ENCODE measurements around the gene MPRIP.
"Not testable (repeated sequence)": the region's sequence is repeated elsewhere in the genome, so short reads cannot be mapped to it uniquely, and the experiment has no call there.

Gene MPRIP

DNA sequence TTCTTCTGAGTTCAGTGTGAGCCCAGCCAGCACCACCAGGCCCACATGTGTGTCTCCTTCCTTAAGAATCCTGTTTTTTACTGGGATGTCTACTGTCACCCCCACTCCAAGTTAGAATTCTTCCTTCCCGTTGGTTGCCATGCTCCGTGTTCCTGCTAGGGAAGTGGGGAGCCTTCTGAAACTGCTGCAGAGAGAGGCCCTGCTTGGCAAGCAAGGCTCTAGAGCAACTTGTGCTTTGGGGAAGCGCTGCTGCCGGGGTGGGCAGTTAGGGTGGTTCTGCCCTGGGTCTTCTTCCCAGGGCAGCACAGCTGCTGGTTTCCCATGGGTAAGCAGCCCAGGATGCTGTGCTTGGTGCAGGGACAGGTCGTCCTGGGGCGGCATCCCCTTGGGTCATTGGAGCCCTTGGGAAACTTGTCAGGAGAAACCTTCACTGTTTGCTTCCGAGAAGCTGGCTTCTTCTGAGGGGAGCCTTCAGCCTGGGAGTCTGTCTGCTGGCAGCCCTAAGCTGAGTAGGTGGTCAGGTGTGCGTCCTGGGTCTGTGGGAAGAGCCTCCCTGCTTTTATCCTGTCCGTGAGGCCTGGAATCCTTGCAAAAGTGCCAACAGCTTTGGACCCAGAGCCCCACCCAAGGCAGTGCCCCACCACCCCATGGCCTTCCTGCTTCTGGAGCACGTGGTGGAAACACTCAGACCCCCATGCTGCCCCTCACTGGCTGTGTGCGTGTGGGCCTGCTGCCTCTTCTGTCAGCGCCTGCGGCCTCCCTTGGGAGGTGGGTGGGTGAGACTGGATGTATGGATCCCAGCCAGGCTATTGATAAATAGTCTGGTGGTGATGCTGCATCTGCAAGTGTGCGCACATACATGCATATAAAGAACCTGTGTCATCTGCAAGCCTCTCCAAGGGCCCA lies 92.0 kb downstream of the MPRIP start:
- DNase-seq: no peak

GRCh38 chr17:17134957-17135333 lies 92.7 kb downstream of the MPRIP start:
- no peak for DNase-seq

DNA sequence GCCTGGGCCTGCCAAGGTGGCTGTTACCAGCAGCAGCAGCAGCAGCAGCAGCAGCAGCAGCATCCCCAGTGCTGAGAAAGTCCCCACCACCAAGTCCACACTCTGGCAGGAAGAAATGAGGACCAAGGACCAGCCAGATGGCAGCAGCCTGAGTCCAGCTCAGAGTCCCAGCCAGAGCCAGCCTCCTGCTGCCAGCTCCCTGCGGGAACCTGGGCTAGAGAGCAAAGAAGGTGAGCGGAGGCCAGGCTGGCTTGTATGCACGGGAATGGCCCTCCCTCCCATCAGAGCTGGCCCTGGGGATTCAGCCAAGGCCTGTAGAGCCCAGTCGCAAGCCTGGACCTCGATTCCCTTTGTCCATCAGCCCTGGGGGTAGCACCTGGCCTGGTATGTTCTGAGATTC lies 94.0 kb downstream of the MPRIP start:
- not testable (repeated sequence) for DNase-seq

DNA sequence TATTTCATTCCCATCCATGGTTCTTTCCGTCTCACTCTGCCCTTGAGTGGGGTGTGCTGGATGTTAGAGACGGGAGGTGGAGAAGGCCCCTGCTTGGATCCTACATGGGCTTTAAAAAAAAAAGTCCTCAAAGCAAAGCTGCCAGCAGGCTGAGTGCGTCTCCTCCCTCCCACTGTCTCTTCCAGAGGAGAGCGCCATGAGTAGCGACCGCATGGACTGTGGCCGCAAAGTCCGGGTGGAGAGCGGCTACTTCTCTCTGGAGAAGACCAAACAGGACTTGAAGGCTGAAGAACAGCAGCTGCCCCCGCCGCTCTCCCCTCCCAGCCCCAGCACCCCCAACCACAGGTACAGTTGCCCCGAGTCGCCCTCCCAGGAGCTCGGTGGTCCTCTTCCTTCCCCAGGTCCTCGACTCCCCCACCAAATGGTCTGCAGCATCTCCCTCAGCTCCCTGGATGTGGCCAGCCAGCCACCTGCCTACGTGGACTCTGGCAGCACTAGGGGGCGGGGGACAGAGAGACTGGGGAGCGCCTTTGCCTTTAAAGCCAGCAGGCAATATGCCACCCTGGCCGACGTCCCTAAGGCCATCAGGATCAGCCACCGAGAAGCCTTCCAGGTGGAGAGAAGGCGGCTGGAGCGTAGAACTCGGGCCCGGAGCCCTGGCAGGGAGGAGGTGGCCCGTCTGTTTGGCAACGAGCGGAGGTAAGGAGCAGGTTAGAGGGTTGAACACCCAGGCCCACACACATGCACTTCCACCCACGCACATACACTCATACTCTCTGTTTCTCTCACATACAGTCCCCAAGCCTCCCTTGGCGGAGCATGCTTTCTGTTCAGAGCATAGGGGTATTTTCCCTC lies 95.7 kb downstream of the MPRIP start:
- no peak for DNase-seq

GRCh38 chr17:17139972-17140589 lies 97.8 kb downstream of the MPRIP start:
- DNase-seq: no peak

DNA sequence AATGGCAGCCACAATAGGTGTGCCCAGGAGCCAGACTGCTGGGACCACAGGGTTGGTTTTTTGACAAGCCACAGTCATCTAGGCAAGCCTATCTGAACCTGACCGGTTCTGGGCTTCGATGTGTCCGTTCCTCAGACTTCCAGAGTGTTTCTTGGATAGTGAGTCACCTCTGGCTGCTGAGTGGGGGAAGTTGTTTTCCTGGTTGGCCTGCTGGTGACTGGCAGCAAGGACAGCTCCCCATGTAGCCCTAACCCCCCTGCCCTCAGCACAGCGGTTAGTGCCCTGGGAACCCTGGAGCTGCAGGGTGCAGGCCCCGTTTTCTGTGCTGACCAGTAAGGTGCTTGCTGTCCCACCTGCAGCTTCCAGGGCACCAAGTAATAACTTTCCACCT lies 98.3 kb downstream of the MPRIP start:
- no peak for DNase-seq

DNA sequence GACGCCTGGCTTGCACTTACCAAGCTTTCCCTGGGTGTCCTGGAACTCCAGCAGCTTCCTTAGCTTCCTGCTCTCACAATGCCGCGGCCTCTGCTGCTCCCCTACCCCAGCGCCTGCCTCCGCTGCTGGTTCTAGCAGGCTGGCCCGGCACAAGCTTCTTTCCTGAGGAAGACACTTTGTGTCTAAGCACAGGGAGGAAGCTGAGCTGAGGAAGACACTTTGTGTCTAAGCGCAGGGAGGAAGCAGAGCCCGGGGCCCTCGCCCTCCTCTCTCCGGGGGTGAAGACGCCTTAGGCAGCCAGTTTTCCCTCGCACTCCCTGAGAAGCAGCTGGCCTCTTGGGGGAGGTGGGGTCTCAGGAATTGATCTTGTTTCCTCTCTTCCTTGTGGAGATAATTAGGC lies 99.0 kb downstream of the MPRIP start:
- DNase-seq: no peak

DNA sequence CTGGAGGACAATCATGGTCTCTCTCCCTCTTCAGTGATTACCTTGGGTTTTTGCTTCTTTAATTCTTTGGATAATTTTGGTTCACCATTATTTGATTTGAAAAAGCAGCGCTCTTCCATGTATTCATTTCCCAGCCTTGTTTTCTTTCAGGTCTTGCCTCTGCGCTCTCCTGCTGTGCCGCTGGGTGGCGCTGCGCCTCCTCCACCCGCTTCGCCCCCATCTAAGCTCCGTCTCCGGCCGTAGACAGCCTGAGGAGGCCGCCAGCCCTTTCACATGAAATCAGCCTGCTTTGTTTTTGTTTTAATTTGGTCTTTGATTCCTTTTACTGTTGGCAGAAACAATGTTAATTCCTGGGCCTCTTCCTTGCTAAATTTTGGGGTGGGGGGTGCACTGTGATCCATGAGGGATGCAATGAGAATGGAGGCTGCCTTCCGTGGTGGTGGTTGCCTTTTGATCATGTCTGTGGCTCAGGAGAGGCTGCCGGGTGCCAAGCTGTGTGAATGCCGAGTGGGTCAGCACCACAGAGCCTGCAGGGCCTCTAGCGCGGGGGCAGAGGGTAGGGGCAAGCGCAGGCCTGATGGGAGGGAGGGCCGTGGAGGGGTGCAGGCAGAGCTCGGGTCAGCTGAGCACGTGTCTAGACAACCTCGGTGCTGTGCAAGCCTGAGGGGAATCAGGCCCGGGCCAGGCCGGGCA lies 99.7 kb downstream of the MPRIP start:
- DNase-seq: peak; percentile 33

DNA sequence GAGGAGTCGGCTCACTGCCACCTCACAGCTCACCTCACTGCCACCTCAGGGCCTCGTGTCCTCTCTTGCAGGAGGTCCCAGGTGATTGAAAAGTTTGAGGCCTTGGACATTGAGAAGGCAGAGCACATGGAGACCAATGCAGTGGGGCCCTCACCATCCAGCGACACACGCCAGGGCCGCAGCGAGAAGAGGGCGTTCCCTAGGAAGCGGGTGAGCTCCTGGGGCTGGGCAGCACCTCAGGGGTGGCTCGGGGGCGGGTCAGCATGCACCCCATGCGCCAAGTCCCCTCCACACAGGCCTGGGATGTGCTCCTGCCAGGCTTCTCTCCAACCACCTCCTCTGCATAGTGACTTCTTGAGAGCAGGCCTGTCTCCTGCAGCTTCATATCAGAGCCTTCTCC lies 100.3 kb downstream of the MPRIP start:
- no peak for DNase-seq

GRCh38 chr17:17143501-17143900 lies 101.2 kb downstream of the MPRIP start:
- DNase-seq: no peak

DNA sequence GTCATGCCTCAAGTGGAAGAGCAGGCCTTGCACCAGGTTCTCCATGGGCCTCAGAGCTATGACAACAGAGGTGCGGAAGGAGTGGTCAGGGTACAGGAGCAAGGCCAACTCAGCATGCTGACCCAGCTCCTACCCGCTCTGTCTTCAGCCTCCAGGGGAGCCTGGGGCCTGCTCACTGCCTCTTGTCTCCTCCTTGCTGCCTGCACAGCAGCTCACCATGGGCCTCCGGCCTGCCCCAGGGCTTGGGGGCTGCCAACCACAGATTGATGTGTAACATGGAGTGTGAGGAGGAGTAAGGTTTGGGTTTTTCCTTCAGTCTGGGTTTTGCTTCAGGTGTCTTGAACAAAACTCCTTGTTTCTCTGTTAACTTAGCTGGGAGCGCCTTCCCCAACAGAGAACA lies 101.8 kb downstream of the MPRIP start:
- DNase-seq: no peak

- no peak for DNase-seq
Measured at GRCh38 chr17:17144916-17145665, 102.8 kb downstream of the MPRIP start.

- no peak for DNase-seq
Measured at GRCh38 chr17:17146786-17147406, 104.6 kb downstream of the MPRIP start.

- DNase-seq: no peak
Measured at GRCh38 chr17:17147821-17148220, 105.6 kb downstream of the MPRIP start.

GRCh38 chr17:17149520-17150447 lies 107.5 kb downstream of the MPRIP start:
- no peak for DNase-seq

DNA sequence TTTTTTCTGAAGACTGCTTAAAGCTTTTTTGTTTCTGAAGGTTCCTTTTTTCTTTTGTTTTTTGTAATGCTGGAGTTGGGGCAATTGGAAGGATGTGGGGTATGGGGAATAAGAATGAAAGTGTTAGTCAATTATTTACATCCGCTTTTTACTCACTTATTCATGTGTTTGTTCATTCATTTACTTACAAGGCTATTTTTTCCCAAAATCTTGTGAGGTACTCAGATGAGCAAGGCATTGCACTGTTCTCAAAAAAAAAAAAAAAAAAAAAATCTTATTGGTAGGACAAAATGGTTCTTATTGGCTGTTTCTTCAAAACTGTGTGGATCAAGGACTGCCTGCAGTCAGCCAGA lies 108.2 kb downstream of the MPRIP start:
- no peak for DNase-seq

DNA sequence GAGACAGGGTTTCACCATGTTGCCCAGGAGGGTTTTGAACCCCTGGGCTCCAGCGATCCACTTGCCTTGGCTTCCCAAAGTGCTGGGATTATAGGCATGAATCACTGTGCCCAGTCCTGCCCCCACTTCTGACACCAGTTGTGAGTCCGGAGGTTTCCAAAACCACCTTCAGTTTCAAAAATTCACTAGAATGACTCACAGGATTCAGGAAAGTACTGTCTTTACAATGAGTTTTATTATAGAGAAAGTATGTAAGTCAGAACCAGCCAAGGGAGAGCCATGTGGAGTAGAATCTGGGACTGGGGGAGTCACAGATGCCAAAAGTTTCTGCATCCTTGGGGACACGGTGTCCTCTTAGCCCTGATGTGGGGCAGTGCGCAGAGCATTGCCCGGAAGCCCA lies 108.8 kb downstream of the MPRIP start:
- DNase-seq: no peak

- DNase-seq: no peak
Measured at GRCh38 chr17:17151541-17151940, 109.3 kb downstream of the MPRIP start.

DNA sequence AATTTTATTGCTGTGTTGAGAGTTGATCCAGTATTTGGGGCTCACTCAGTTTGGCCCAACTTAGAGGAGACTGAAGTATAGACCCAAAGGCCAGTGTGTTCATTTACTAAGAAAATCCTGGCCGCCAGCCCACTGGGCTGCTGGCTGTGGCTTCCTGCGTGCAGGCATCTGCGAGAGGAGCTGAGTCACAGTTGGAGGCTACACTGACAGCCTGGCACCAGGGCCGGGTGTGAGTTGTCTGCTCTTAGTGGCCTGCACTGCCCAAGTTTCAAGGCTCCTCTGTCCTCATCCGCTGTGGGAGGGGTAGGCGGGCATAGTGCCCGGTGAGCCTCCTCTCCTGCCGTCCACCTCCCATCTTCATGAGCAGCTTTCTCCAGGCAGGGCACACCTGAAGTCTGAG lies 109.7 kb downstream of the MPRIP start:
- DNase-seq: no peak

GRCh38 chr17:17152385-17152784 lies 110.1 kb downstream of the MPRIP start:
- no peak for DNase-seq

DNA sequence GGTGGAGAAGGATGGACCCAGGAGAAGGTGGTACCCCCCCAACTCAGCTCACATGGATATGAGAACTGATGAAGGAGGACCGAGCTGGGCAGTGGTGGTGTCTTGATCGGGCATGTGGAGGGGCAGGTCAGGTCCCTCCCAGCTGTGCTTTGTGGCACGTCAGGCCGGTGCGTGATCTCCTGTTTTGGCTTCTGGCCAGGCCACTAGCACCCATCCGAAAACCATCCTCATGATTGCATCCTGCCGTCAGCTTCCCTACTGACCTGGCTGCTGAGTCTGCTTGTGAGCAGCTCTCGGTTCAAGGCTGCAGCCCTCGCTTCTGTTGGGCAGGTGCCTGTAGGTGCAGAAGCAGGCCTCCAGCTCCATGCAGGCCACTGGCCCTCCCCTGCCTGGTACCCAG lies 110.8 kb downstream of the MPRIP start:
- DNase-seq: no peak
